ENCODE measurements around the gene RNF213. TPM values are rescaled to one million over a fixed set of nuclear protein-coding genes. Genes with fewer than 3 reads are reported as not detected.

RNF213 gene
- total and polyA plus RNA-seq, 2 of the 8 experiments (the other 6 are each of a cell fraction or from before 2014, with no cell fraction given) = 33.8 to 62.8 TPM

DNA sequence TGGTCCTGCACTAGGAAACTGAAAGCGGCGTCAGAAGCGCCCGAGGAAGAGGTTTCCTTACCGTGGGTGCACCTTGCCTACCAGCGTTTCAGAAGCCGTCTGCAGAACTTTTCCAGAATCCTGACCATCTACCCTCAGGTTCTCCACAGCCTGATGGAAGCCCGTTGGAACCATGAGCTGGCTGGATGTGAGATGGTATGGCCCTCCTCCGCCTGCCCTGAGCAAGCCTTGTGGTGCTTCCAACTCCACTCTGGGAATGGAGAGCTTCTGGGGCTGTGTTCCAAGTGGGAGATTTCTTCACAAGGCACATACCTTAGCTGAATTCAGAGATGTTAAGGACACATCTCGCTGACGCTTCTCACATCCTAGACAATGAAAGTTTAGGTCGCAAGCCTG, 102.5 kb downstream of the RNF213 start:
- Histone ChIP-seq H3K36me3 (ENCODE audit: control insufficient read depth in 2 of 4, insufficient read depth in 4 of 4, low read length in 3 of 4) (peaks cover 15 to 65% (median 43%) of the 10 kb centered on the region in 4 experiments), H3K9me3 (ENCODE audit: insufficient read depth in 2 of 2, low read depth in 1 of 2, low read length in 1 of 2) (no peaks in the 10 kb centered on the region), H3K4me2 (ENCODE audit: insufficient read depth in 1 of 2, low read depth in 2 of 2, low read length in 2 of 2) (no peak overlapping the region), H3K23me2 (ENCODE audit: low read depth, low read length) (no peaks in the 10 kb centered on the region), H4K20me1 (replicated peaks in 1 of 2; ENCODE audit: control insufficient read depth in 1 of 2, insufficient read depth in 2 of 2, low read length in 2 of 2) (peaks cover 7 to 10% of the 10 kb centered on the region in 2 experiments), H3K9ac (replicated peaks in 1 of 4; ENCODE audit: extremely low read depth in 1 of 4, low read depth in 3 of 4, low read length in 3 of 4) (no peak overlapping the region), H3K27me3 (replicated peaks in 1 of 4; ENCODE audit: control insufficient read depth in 3 of 4, extremely low read depth in 1 of 4, insufficient read depth in 3 of 4, low read length in 3 of 4) (no peaks in the 10 kb centered on the region), H3K79me1 (ENCODE audit: low read depth, low read length) (no peaks in the 10 kb centered on the region), H2BK5ac (ENCODE audit: low read depth, low read length) (no peak overlapping the region), H2BK12ac (ENCODE audit: low read depth, low read length) (no peak overlapping the region), H4K8ac (ENCODE audit: extremely low read depth, insufficient read depth, low read length) (no peak overlapping the region), H3K4me3 (ENCODE audit: extremely low read depth in 1 of 4, insufficient read depth in 2 of 4, low read depth in 3 of 4, low read length in 4 of 4) (no peak overlapping the region), H3K4ac (replicated peaks; ENCODE audit: insufficient read length, low read depth, low read length) (no peak overlapping the region), H3K23ac (ENCODE audit: insufficient read length) (no peak overlapping the region), H3K14ac (ENCODE audit: insufficient read length) (no peak overlapping the region), H4K5ac (ENCODE audit: insufficient read length, low read depth, low read length) (no peak overlapping the region), H3K18ac (ENCODE audit: extremely low read depth, low read length) (no peak overlapping the region), H4K91ac (replicated peaks; ENCODE audit: insufficient read length, low read length) (no peak overlapping the region), H2AK5ac (ENCODE audit: low read depth, low read length) (no peak overlapping the region), H2BK20ac (ENCODE audit: low read length) (no peak overlapping the region), H3K79me2 (ENCODE audit: control insufficient read depth in 1 of 2, insufficient read depth in 2 of 2, low read length in 2 of 2) (no peaks in the 10 kb centered on the region), H2AFZ (ENCODE audit: low read length) (no peak overlapping the region), H3K27ac (ENCODE audit: low read depth, low read length) (no peak overlapping the region), H3K56ac (replicated peaks; ENCODE audit: insufficient read length, low read depth, low read length) (no peak overlapping the region), H2BK15ac (ENCODE audit: low read length) (no peak overlapping the region), H2BK120ac (replicated peaks; ENCODE audit: low read depth, low read length) (no peak overlapping the region), H3K4me1 (replicated peaks in 1 of 4; ENCODE audit: control insufficient read depth in 3 of 4, insufficient read depth in 4 of 4, low read length in 3 of 4) (no peaks in the 10 kb centered on the region)
- DNase-seq (ENCODE audit: low read depth in 1 of 2, low spot score in 2 of 2) (no peak), FAIRE-seq (no peak)
- POLR2A ChIA-PET (ENCODE audit: partially characterized antibody) = no interaction called here
- WGBS, 2 experiments (ENCODE audit: extremely low coverage in 1 of 2, insufficient coverage in 1 of 2, insufficient read length in 1 of 2, insufficient replicate concordance in 2 of 2, low coverage in 1 of 2, low lambda C conversion rate in 2 of 2, missing lambda C conversion rate in 1 of 2) = 95% methylated on average over 12 of the region's 12 CpGs; no CpG with 5 or more reads in 1 of the 2 experiments
- CTCF ChIA-PET (ENCODE audit: partially characterized antibody) = interaction anchor here (0.9 to 6.3 kb wide), 11 partner anchors 12 to 357 kb away, joined by 3 to 53 read pairs (median 8); no protein-coding TSS in a partner anchor
- TF ChIP-seq POLR2A (IDR thresholded peaks at IDR 0.05; ENCODE audit: control extremely low read depth in 1 of 2, low read depth in 2 of 2, low read length in 2 of 2) = no peak
- TF ChIP-seq SIRT6 (IDR thresholded peaks at IDR 0.05; ENCODE audit: low read length) = no peak
- TF ChIP-seq, protein P1, sequence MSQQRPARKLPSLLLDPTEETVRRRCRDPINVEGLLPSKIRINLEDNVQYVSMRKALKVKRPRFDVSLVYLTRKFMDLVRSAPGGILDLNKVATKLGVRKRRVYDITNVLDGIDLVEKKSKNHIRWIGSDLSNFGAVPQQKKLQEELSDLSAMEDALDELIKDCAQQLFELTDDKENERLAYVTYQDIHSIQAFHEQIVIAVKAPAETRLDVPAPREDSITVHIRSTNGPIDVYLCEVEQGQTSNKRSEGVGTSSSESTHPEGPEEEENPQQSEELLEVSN (IDR thresholded peaks at IDR 0.05) = no peak
- no peak for TF ChIP-seq HDAC2 (IDR thresholded peaks at IDR 0.05; ENCODE audit: borderline replicate concordance in 1 of 2, low read depth in 2 of 2, low read length in 2 of 2)
- no peak for TF ChIP-seq SAP30 (IDR thresholded peaks at IDR 0.05; ENCODE audit: insufficient read depth, insufficient replicate concordance, low read length)
- no peak for TF ChIP-seq TCF12 (IDR thresholded peaks at IDR 0.05; ENCODE audit: low read depth, low read length)
- no peak for TF ChIP-seq GTF2F1 (IDR thresholded peaks at IDR 0.05; ENCODE audit: borderline replicate concordance, low read depth, low read length)
- TF ChIP-seq HDAC6 (IDR thresholded peaks at IDR 0.05; ENCODE audit: low read depth, low read length) = no peak
- TF ChIP-seq, protein P2, sequence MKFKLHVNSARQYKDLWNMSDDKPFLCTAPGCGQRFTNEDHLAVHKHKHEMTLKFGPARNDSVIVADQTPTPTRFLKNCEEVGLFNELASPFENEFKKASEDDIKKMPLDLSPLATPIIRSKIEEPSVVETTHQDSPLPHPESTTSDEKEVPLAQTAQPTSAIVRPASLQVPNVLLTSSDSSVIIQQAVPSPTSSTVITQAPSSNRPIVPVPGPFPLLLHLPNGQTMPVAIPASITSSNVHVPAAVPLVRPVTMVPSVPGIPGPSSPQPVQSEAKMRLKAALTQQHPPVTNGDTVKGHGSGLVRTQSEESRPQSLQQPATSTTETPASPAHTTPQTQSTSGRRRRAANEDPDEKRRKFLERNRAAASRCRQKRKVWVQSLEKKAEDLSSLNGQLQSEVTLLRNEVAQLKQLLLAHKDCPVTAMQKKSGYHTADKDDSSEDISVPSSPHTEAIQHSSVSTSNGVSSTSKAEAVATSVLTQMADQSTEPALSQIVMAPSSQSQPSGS (IDR thresholded peaks at IDR 0.05; ENCODE audit: low read length) = no peak
- no peak for TF ChIP-seq TEAD4 (IDR thresholded peaks at IDR 0.05; ENCODE audit: low read depth, low read length)
- no peak for TF ChIP-seq ZNF274 (IDR thresholded peaks at IDR 0.05; ENCODE audit: borderline replicate concordance, extremely low read depth, low read length)

Data from H1 (cell line).